ENCODE measurements around the gene CDC37L1. TPM values are rescaled to one million over a fixed set of nuclear protein-coding genes. Genes with fewer than 3 reads are reported as not detected.

Gene CDC37L1
- total RNA-seq, 1 experiment from 2014 or later: 12.1 TPM

DNA sequence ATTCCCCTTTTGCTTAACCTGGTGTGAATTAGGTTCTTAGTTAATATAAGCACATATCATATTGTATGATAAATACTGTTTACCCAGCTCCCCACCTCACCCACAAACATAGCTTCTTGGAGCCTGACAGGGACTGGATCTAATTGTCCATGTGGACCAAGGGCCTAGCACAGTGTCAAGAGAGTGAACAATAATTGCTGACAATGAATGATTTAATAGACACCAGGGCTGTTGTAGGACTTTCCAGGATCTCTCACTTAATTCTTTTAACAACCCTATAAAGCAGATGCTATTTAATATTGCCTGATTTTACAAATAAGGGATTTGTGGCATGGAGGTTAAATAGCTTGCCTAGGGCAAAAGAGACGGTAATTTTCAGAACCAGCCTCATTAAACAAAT is 36.8 kb downstream of the CDC37L1 start:
- CTCF ChIA-PET: no interaction called here
- no peak overlapping the region for H3K27ac Mint-ChIP-seq (ENCODE audit: unreplicated experiment)
- no peaks in the 10 kb centered on the region for H3K4me1 Mint-ChIP-seq (ENCODE audit: low read depth, unreplicated experiment)
- no peaks in the 10 kb centered on the region for H3K27me3 Mint-ChIP-seq (ENCODE audit: unreplicated experiment)
- BruUV-seq (replicated peaks): no TSS peak
- H3K4me3 Mint-ChIP-seq (ENCODE audit: low read depth, unreplicated experiment): no peak overlapping the region
- intact Hi-C loops (cut with micrococcal nuclease; ENCODE audit: unreplicated experiment): no loop called here
- H3K36me3 Mint-ChIP-seq (ENCODE audit: insufficient read depth, unreplicated experiment): no peaks in the 10 kb centered on the region
- TF ChIP-seq, protein P1, sequence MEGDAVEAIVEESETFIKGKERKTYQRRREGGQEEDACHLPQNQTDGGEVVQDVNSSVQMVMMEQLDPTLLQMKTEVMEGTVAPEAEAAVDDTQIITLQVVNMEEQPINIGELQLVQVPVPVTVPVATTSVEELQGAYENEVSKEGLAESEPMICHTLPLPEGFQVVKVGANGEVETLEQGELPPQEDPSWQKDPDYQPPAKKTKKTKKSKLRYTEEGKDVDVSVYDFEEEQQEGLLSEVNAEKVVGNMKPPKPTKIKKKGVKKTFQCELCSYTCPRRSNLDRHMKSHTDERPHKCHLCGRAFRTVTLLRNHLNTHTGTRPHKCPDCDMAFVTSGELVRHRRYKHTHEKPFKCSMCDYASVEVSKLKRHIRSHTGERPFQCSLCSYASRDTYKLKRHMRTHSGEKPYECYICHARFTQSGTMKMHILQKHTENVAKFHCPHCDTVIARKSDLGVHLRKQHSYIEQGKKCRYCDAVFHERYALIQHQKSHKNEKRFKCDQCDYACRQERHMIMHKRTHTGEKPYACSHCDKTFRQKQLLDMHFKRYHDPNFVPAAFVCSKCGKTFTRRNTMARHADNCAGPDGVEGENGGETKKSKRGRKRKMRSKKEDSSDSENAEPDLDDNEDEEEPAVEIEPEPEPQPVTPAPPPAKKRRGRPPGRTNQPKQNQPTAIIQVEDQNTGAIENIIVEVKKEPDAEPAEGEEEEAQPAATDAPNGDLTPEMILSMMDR (IDR thresholded peaks at IDR 0.05; ENCODE audit: unreplicated experiment): no peak
- peaks cover 2% of the 10 kb centered on the region for H3K9me3 Mint-ChIP-seq (ENCODE audit: low read depth, unreplicated experiment)
- DNase-seq: no peak

DNA sequence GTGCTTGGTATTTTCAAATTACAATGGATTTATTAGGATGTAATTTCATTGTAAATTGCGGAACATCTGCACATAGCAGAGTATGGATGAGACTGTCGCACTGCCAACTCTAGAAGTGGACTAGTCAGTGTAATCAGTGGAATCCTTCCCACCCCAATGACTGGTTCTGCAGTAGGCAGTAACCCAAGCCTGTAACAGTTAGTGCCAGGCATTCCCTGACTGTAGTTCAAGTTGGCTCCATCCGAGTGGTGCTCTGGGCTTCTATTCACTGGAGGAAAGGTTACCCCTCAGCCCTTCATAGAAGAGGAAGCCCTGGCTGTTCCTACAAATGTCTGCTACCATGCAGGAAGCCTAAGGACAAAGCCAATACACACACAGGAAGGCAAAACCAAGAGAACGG is 38.4 kb downstream of the CDC37L1 start:
- no peak overlapping the region for H3K27ac Mint-ChIP-seq (ENCODE audit: unreplicated experiment)
- H3K36me3 Mint-ChIP-seq (ENCODE audit: insufficient read depth, unreplicated experiment): no peaks in the 10 kb centered on the region
- H3K4me1 Mint-ChIP-seq (ENCODE audit: low read depth, unreplicated experiment): no peaks in the 10 kb centered on the region
- intact Hi-C loops (cut with micrococcal nuclease; ENCODE audit: unreplicated experiment): no loop called here
- CTCF ChIA-PET: no interaction called here
- peaks cover 2% of the 10 kb centered on the region for H3K9me3 Mint-ChIP-seq (ENCODE audit: low read depth, unreplicated experiment)
- TF ChIP-seq, protein P1 (IDR thresholded peaks at IDR 0.05; ENCODE audit: unreplicated experiment): no peak
- no peak overlapping the region for H3K4me3 Mint-ChIP-seq (ENCODE audit: low read depth, unreplicated experiment)
- no TSS peak for BruUV-seq (replicated peaks)
- H3K27me3 Mint-ChIP-seq (ENCODE audit: unreplicated experiment): no peaks in the 10 kb centered on the region
- no peak for DNase-seq

DNA sequence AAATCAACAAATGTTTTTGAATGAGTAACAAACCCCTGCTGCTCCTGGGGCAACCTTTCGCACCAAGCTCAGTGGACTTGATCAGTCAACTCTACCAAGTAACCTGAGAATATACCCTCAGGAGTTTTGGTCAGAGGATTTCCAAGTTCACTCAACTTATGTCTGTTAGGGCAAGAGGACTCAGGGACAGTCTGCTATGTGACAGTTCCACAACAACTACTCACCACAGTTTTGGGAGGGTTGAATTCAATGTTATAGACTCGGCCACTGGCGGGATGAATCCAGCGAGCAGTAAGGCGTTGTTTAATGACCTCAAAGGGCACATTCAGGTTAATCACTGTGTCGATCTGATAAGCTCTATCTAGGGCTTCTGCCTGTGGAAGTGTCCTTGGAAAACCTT is 39.5 kb downstream of the CDC37L1 start:
- no peak overlapping the region for H3K27ac Mint-ChIP-seq (ENCODE audit: unreplicated experiment)
- H3K27me3 Mint-ChIP-seq (ENCODE audit: unreplicated experiment): no peaks in the 10 kb centered on the region
- H3K36me3 Mint-ChIP-seq (ENCODE audit: insufficient read depth, unreplicated experiment): no peaks in the 10 kb centered on the region
- H3K4me1 Mint-ChIP-seq (ENCODE audit: low read depth, unreplicated experiment): no peaks in the 10 kb centered on the region
- intact Hi-C loops (cut with micrococcal nuclease; ENCODE audit: unreplicated experiment): no loop called here
- no peak for DNase-seq
- CTCF ChIA-PET: no interaction called here
- H3K9me3 Mint-ChIP-seq (ENCODE audit: low read depth, unreplicated experiment): peaks cover 2% of the 10 kb centered on the region
- no peak overlapping the region for H3K4me3 Mint-ChIP-seq (ENCODE audit: low read depth, unreplicated experiment)
- TF ChIP-seq, protein P1 (IDR thresholded peaks at IDR 0.05; ENCODE audit: unreplicated experiment): no peak
- BruUV-seq (replicated peaks): no TSS peak

DNA sequence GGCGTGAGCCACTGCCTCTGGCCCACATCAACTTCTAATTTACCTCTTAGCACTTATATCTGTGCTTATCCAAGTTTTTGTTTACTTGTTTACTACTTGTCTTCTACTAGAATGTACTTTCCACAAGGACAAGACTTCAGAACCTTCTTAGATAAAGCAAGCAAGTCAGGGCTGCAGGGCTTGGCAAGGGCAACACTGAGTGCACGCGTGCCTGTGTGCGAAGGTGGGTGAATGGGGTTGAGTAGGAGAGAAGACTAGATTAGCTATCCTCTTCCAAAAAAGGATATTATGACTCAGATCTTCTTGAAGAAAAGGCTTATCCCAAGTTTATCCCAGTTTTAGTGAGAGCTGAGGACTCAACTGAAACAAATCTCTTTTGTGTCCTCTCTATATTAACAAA is 42.4 kb downstream of the CDC37L1 start:
- no peaks in the 10 kb centered on the region for H3K27me3 Mint-ChIP-seq (ENCODE audit: unreplicated experiment)
- intact Hi-C loops (cut with micrococcal nuclease; ENCODE audit: unreplicated experiment): no loop called here
- no peak overlapping the region for H3K27ac Mint-ChIP-seq (ENCODE audit: unreplicated experiment)
- no TSS peak for BruUV-seq (replicated peaks)
- H3K4me3 Mint-ChIP-seq (ENCODE audit: low read depth, unreplicated experiment): no peak overlapping the region
- DNase-seq: no peak
- H3K4me1 Mint-ChIP-seq (ENCODE audit: low read depth, unreplicated experiment): no peaks in the 10 kb centered on the region
- no peaks in the 10 kb centered on the region for H3K9me3 Mint-ChIP-seq (ENCODE audit: low read depth, unreplicated experiment)
- H3K36me3 Mint-ChIP-seq (ENCODE audit: insufficient read depth, unreplicated experiment): no peaks in the 10 kb centered on the region
- CTCF ChIA-PET: interaction anchor here (0.6 kb wide), 1 partner anchor 44 kb away, joined by 3 read pairs; no protein-coding TSS in a partner anchor
- TF ChIP-seq, protein P1 (IDR thresholded peaks at IDR 0.05; ENCODE audit: unreplicated experiment): no peak

Measured in Calu3 (cell line).